Brain microvascular endothelial cell (primary cell): Measurements from ENCODE around the gene CDC7.

Experiments
- DNase-seq: peaks from one replicate; pipeline ENCODE4 v3.0.0-alpha.2; 2020
- H3K27ac ChIP-seq: fragments of 250-450 bp; sonication (Bioruptor Pico); 2 replicates; pipeline ENCODE4 v1.5.1; 2020; ENCODE audit warnings: mild to moderate bottlenecking, moderate library complexity
- H3K27me3 ChIP-seq: fragments of 250-450 bp; sonication (Bioruptor Pico); replicated peaks from 2 replicates; pipeline ENCODE4 v1.5.1; 2020; ENCODE audit warnings: mild to moderate bottlenecking
- H3K36me3 ChIP-seq: fragments of 250-450 bp; sonication (Bioruptor Pico); replicated peaks from 2 replicates; pipeline ENCODE4 v1.5.1; 2020; ENCODE audit warnings: mild to moderate bottlenecking
- H3K4me3 ChIP-seq: 2 replicates; pipeline ENCODE4 v1.5.1; 2011; ENCODE audit warnings: low read depth, mild to moderate bottlenecking, control low read depth, low read length, moderate library complexity
- CTCF ChIP-seq: IDR thresholded peaks from 2 replicates; pipeline ENCODE4 v1.5.1; 2011; ENCODE audit warnings: low read depth, mild to moderate bottlenecking, moderate library complexity, low read length, control low read depth, inconsistent platforms; ENCODE audit errors: missing control alignments
- in situ Hi-C: cut with HindIII; loops from 2 replicates; pipeline ENCODE4 v1.10.0; 2017; ENCODE audit warnings: low sequenced_read_pairs, low pct_ligation_motif_present

The CDC7 gene

GRCh38 chr1:91503975-91504530 is 3.4 kb downstream of the CDC7 start:
- no peak for DNase-seq
- in situ Hi-C loops: no loop called here
- no peak for TF ChIP-seq CTCF
- no peak overlapping the region for H3K27ac ChIP-seq
- H3K36me3 ChIP-seq: no peaks in the 10 kb centered on the region
- no peak overlapping the region for H3K4me3 ChIP-seq
- H3K27me3 ChIP-seq: no peaks in the 10 kb centered on the region

DNA sequence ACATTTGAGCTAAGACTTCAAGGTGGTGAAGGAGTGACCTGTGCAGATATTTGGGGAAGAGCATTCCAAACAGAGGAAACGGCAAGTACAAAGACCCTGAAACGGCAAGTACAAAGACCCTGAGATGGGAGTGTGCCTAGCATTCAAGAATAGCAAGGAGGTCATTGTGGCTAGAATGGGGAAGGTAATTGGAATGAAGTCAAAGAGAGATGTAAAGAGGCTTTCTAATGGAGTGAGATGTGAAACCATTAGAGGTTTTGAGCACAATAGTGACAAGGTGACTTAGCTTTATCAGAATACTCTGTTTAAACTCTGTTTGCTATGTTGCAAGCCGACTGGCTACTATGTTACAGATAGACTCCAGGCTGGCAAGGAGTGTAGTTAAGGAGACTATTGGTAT is 4.4 kb downstream of the CDC7 start:
- Histone ChIP-seq H3K36me3 (no peaks in the 10 kb centered on the region), H3K27ac (no peak overlapping the region), H3K27me3 (no peaks in the 10 kb centered on the region), H3K4me3 (no peak overlapping the region)
- no peak for TF ChIP-seq CTCF
- in situ Hi-C loops: no loop called here
- no peak for DNase-seq

- DNase-seq: no peak
- Histone ChIP-seq H3K4me3 (no peak overlapping the region), H3K27me3 (no peaks in the 10 kb centered on the region), H3K36me3 (no peaks in the 10 kb centered on the region), H3K27ac (no peak overlapping the region)
- no peak for TF ChIP-seq CTCF
- in situ Hi-C loops: no loop called here
Measured at GRCh38 chr1:91506071-91506470, 5.4 kb downstream of the CDC7 start.

DNA sequence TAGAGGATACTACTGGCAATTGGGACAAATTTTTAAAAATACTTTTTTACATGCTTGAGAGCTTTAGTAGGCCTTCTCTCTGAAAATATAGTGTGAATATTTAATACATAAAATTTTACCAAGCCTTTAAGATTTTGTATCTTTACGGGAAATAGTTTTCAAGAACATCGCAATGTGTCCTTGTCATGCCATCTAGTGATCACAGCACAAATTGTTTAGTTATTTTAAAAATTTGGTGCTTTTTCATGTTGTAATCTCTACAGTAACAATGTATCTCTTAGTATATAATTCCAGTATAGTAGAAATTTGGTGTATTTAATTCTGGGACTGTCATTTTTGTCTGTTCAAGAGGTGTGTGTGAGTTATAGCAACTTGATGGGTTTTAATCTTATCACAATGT is 6.7 kb downstream of the CDC7 start:
- in situ Hi-C loops: no loop called here
- Histone ChIP-seq H3K27ac (no peak overlapping the region), H3K27me3 (no peaks in the 10 kb centered on the region), H3K36me3 (no peaks in the 10 kb centered on the region), H3K4me3 (no peak overlapping the region)
- no peak for DNase-seq
- TF ChIP-seq CTCF: no peak

GRCh38 chr1:91510754-91511153 is 10.1 kb downstream of the CDC7 start:
- DNase-seq: no peak
- in situ Hi-C loops: no loop called here
- TF ChIP-seq CTCF: no peak

GRCh38 chr1:91511386-91511785 is 10.7 kb downstream of the CDC7 start:
- Histone ChIP-seq H3K36me3 (no peaks in the 10 kb centered on the region), H3K27me3 (no peaks in the 10 kb centered on the region), H3K27ac (no peak overlapping the region), H3K4me3 (no peak overlapping the region)
- in situ Hi-C loops: no loop called here
- peak; percentile 3 for DNase-seq
- peak; percentile 56 for TF ChIP-seq CTCF

More at GRCh38 chr1:91510754-91511153, 10.1 kb downstream of the CDC7 start:
- H3K4me3 ChIP-seq: no peak overlapping the region
- H3K27ac ChIP-seq: no peak overlapping the region
- no peaks in the 10 kb centered on the region for H3K36me3 ChIP-seq
- H3K27me3 ChIP-seq: no peaks in the 10 kb centered on the region
